ENCODE measurements around the gene RNASE2.

Gene RNASE2

DNA sequence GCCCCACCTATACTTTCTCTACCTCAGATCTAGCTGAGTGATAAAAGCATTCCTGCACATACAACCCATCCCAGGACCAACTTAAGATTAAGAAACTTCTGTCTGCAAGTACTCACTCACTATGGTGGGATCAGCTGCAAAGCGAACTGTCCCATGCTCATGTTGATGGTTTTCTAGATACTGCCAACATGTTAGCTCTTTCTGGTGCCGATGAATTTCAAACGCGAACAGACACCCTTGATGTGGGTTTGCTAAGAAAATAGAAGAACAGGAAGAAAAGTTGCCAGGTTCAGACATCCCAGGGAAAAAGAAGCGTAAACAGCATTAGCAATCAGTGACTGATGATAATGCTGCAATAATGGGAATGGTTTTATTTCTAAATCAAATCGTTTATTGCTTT lies 42.3 kb downstream of the RNASE2 start:
- TF ChIP-seq, protein P1, sequence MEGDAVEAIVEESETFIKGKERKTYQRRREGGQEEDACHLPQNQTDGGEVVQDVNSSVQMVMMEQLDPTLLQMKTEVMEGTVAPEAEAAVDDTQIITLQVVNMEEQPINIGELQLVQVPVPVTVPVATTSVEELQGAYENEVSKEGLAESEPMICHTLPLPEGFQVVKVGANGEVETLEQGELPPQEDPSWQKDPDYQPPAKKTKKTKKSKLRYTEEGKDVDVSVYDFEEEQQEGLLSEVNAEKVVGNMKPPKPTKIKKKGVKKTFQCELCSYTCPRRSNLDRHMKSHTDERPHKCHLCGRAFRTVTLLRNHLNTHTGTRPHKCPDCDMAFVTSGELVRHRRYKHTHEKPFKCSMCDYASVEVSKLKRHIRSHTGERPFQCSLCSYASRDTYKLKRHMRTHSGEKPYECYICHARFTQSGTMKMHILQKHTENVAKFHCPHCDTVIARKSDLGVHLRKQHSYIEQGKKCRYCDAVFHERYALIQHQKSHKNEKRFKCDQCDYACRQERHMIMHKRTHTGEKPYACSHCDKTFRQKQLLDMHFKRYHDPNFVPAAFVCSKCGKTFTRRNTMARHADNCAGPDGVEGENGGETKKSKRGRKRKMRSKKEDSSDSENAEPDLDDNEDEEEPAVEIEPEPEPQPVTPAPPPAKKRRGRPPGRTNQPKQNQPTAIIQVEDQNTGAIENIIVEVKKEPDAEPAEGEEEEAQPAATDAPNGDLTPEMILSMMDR (IDR thresholded peaks at IDR 0.05), result no peak

DNA sequence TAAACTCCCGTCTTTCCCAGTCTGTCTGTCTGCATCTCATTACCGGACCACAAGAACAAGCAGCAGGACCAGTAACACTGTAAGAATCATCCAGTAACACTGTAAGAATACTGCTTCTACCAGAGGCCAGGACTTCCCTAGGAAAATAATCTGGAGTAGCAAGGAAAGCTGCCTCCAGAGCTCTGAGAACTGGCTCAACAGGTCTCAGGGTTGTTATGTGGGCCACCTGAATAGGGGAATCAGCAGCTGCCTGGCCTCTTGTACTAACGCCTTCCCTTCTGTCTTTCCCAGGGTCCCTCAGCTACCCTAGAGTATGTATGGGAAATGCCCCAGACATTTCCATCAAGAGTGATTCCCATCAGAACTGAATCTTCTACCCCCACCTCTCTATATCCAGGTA lies 42.9 kb downstream of the RNASE2 start:
- TF ChIP-seq, protein P1 (IDR thresholded peaks at IDR 0.05), result no peak

DNA sequence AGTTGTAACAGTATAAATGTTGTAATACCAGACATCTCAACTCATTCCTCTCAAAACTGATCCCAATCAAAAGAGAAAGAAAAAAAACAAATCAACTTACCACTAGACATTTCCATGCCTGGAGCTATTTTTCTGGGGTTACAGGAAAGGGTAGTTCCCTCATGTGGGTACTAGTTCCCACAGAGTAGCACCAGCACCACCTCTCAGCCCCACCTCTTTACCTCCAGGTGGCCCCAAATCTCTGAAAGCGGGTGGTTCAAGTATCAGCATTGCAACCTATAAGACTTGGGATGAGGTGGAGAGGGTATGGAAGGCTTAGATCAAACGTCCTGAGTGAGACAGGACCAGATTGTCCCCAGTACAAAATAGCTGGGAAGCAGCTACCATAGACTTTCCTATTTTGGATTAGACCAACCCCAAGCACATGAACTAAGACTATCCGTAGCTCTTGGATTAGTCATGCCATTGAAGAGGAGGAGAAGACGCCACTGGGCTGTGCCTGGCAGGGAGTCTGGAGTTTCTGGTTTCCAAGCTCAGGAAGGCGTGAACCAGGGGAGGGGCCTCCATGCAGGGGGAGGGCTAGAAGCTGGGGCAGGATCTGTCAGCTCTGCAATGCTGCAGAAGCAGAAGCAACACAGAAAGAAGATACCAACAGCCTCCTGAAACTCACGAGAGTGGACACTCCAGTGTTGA lies 43.5 kb downstream of the RNASE2 start, which contains the start of gene SLC39A2:
TSS of gene SLC39A2 (plus strand) at position 620 of the 693 bp plus-strand sequence. CDS start 154 bp downstream, outside the sequence.
- TF ChIP-seq, protein P1 (IDR thresholded peaks at IDR 0.05), result no peak

DNA sequence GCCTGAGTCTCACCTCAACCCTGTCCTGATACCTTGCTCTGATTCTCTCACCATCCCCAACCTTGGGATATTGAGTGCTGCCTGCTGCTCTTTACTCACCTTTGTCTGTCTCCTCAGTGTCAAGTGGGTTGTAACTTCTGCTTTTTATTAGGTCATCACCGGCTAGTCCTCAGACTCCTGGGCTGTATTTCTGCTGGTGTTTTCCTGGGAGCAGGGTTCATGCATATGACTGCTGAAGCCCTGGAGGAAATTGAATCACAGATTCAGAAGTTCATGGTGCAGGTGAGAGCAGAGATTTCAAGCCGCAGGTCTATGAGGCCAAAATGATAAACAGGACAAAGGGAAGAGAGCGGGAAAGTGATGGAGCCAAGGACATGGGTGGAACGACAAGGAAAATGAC lies 44.3 kb downstream of the RNASE2 start:
- TF ChIP-seq, protein P1 (IDR thresholded peaks at IDR 0.05), result no peak

DNA sequence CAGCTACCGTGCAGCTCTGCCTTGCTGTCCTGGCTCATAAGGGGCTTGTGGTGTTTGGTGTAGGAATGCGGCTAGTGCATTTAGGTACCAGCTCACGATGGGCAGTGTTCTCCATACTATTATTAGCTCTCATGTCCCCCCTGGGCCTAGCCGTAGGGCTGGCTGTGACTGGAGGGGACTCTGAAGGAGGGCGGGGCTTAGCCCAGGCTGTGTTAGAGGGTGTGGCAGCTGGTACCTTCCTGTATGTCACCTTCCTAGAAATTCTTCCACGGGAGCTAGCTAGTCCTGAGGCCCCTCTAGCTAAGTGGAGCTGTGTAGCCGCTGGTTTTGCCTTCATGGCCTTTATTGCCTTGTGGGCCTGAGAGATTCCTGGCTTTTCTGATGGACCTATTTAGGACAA lies 45.9 kb downstream of the RNASE2 start:
- TF ChIP-seq, protein P1 (IDR thresholded peaks at IDR 0.05), result no peak

DNA sequence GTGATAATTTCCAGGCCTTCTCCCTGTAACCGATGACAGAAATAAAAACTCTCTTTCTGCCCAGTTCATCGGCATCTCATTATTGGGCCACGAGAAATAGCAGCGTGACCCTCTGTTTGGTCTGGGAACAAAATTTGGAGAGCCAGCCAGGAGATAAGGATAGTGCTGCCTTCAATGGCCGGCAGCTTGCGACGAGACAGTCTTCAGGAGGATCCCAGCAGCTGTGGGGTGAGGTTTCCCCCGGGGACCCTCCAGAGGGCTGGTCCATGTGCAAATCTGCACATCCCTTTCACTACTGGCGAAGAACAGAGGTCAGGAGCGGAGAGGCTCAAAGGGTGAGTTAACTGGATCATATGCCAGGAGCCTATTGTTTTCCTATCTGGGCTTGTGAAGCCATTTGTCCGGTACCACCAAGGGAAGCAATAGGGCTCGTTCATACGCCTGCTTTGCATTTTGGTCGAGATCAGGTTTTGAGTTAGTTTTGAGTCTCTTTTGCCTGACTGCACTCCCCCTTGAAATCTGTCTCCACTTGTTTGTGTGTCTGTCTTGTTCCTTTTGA lies 48.6 kb downstream of the RNASE2 start:
- TF ChIP-seq, protein P1 (IDR thresholded peaks at IDR 0.05), result no peak
